SKM-1 (cell line): ENCODE results near the gene ABCD4.
"Not testable (repeated sequence)": the region's sequence is repeated elsewhere in the genome, so short reads cannot be mapped to it uniquely, and the experiment has no call there.

Source experiments
- DNase-seq: peaks from one replicate; lab custom pipeline; 2025; ENCODE audit not compliant: unreplicated experiment; lab: John Stamatoyannopoulos, UW

Gene ABCD4

GRCh38 chr14:74302634-74303569 is at the start of gene ABCD4:
Gene ABCD4 (minus strand): TSS chr14:74302934. CDS start chr14:74302912, 22 bp downstream.
- peak; percentile 59 for DNase-seq

DNA sequence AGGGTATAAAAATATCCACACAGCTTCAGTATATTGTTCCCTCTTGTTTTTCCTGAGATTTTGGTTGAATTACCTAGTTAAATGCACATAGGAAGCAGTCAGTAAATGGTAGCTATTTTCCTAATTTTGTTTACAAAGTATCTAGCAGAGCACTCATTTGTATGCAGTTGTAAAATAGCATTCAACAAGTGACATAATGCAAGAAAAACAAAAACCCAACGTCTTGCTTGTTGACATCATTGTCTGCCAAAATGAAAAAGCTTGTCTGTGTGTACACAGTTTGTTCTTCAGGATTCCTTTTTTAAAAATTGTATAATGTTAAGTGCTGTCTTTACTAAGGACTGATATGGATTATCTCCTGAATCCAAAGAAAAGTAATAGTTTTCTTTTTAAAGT is 48.2 kb upstream of the ABCD4 start:
- DNase-seq, result no peak

- DNase-seq, result no peak
Measured at GRCh38 chr14:74350211-74350927, 47.6 kb upstream of the ABCD4 start.

DNA sequence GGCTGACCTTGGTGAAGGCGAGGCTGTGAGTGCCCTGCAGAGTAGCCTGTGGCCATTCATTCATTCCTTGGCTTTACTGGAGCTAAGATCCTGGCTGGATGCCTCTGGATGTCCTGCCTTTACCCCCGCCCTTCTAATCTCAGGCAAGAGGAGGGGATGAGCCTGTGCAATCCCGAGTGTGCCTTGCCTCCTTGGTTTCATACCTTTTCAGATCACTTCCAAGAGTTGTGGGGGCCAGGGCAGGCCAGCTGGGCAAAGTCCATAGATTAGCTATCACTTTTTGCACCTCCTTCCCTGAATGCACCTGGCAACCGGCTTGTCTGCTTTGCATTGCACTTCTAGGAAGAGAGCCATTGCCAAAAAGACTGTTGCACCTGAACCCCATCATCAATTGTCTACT is 47.0 kb upstream of the ABCD4 start:
- DNase-seq, result no peak

DNA sequence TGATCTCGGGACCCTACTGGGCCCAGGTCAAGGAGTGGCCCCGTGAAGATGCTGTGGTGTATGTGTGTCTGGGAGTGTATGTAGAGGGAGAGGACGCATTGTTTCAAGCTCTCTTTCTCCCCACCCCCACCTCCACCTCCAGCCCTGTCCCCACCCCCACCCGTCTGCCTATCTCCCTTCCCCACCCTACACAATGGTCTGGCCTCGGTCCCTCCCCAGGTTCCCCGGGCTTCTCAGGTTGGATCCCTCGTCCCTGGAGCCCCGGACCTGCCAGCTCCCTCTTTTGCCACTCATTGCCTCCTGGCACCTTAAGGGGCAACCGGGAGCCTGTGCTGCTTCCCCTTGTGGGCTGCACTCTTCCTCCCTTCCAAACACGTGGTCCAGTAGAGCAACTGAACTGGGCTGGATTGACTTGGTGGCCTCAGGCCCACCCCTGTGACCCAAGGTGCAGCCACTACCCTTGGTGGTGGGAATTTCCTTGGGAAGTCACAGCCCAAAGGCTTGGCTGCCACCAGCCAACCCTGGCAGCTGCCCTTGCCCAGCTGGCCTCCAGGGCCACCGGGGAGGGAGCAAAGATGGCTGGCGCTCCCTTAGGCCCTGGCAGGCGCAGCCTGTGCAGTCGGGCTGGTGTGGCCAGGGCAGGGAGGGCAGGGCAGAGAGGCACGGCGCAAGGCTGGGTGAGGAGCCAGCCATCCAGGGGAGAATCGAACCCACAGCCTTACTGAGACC is 46.2 kb upstream of the ABCD4 start:
- DNase-seq, result no peak

DNA sequence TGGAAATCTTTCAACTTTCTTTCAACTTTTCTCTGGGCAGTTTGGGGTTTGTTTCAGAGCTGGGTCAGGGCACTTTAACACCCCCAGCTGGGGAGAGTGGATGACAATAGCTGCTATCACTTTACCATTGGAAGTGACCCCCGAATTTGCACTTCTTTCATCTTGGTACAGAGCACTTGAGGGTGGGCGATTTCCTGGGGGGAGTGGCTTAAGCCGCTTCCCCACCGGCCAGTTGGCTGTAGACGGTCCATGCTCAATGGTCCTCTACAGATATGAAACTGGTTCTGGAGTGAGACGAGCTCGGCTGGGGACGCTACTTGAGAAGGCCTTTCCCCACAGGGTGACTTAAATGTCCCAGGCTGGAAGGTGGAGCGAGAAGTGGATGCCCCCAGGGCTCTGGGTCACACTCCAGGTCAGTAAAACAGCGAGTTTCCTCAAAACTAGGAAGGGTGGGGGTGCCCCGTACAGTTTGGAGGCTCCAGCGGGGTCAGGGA is 45.6 kb upstream of the ABCD4 start, which contains the start of gene VRTN:
Gene VRTN (plus strand): TSS at position 231 of the 494 bp plus-strand sequence. CDS start 8,313 bp downstream, outside the sequence.
- no peak for DNase-seq

DNA sequence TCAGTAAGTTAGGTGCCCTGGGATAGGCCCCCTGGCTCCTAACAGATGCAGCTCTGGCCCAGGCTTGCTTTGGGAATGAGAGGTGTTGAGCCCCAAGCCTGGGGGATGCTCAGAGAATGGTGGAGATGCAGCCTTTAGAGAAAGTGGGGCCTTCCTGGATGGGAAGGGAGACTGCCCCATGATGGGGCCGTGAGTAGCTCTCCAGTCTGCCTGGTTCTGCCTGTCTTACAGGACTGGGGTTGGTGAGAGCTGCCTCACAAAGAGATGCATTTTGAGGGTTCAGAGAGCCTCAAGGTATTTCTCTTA is 45.0 kb upstream of the ABCD4 start:
- no peak for DNase-seq

DNA sequence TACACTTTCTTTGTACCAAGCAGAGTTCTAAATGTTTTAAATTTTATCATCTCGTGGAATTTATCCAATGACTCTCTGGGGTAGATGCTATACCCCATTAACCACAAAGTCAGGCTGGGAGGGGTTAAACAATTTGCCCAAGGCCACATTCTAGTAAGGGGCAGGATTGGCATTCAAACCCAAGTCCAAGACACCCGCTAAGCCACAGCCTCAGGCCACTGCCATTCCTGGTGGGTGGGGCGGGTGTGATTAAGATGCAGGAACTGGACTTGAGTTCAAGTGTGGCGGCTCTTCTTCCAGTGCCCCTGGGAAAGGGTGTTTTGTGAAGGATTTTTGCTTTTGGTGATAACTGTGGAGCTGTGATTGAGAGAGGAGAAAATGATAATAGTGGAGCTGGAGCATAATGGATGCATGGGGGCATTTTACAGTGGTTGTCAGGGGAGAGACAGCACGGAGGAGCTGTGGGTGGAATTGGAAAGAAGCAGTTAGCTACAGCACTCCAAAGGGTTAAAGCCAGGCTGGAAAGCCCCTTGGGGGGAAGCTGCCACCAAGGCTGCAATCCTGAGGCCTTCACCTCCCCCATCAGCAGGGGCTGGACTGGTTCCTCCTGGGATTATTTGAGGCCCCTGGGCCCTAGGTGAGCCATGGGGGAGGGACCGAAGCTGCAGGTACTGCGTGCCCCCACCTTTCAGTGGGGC is 44.5 kb upstream of the ABCD4 start:
- DNase-seq, result no peak

DNA sequence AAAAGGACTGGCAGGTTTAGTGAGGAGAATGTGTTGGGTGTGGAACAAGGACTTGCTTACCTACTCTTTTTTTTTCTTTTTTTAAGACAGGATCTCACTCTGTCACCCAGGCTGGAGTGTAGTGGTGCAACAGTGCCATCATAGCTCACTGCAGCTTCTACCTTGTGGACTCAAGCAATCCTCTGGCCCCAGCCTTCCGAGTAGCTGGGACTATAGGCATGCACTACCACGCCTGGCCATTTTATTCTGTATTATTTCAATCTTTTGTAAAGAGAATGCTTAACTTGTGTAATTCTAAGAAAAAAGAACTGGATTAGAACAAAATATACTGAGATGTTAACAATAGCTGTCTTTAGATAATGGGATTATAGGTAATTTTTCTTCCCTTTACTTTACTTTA is 43.6 kb upstream of the ABCD4 start:
- no peak for DNase-seq

GRCh38 chr14:74333909-74334308 is 31.2 kb upstream of the ABCD4 start:
- no peak for DNase-seq

- DNase-seq, result not testable (repeated sequence)
Measured at GRCh38 chr14:74329950-74330552, 27.3 kb upstream of the ABCD4 start.

DNA sequence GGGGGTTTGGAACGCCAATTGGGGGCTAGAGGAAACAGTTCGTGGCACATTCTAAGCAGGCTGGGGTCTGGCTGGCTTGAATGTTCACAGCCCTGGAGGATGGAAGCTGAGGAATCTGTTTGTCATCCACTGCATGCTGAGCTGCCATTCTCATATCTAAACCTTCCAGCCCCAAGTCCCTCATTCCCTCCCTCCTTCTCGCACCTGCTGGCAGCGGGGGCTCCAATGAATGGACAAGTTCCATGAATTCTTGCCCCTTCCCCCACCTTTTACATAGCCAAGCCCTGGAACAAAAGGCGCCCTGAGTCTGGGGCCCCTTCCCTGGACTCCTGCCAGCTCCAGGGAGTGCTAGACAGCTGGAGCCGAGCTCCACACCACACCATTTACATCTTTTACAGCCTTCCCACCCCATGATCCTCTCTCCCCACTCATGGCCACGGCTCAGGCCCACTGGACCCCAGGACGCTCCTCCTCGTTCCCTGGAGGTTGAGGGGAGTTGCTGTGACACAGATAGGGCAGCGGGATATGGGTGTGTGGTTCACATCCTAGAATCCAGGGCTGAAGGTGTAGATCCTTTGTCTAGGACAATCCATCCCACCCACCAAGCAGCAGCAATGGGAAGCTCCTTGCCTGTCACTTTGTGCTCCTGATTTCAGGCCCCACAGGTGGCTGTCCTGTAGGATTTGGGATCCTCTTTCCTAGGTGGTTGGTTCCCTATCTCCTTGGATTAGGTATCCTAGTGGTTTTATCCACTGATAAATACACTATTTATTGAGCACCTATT is 23.8 kb upstream of the ABCD4 start:
- DNase-seq, result no peak

- no peak for DNase-seq
Measured at GRCh38 chr14:74325446-74325845, 22.7 kb upstream of the ABCD4 start.

- no peak for DNase-seq
Measured at GRCh38 chr14:74324931-74325361, 22.2 kb upstream of the ABCD4 start.

DNA sequence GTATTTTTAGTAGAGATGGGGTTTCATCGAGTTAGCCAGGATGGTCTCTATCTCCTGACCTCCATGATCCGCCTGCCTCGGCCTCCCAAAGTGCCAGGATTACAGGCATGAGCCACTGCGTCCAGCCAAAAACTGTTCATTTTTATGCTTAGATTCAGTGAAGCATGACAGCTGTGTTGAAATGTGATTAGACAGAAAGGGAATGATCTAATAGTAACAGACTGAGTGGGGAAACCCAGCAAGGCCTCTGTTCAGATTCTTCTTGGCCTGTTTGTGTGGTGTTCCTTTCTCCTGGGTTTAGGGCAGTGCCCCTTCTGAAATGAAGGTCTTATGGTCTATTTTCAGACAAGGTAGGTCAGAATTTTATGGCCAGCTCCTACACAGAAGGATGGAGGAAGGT is 11.8 kb upstream of the ABCD4 start:
- no peak for DNase-seq

DNA sequence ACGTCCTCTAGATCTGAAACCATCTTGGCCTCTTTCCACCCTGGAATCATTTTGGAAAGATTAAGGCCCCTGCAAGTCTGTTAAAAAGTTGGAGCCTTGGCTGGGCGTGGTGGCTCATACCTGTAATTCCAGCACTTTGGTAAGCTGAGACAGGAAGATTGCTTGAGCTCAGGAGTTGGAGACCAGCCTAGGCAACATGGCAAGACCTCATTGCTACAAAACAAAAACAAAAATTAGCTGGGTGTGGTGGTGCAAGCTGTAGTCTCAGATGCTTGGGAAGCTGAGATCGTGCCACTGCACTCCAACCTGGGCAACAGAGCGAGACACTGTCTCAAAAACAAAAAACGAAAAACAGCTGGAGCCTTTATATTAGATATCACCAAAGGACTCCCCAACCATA is 10.9 kb upstream of the ABCD4 start:
- no peak for DNase-seq

DNA sequence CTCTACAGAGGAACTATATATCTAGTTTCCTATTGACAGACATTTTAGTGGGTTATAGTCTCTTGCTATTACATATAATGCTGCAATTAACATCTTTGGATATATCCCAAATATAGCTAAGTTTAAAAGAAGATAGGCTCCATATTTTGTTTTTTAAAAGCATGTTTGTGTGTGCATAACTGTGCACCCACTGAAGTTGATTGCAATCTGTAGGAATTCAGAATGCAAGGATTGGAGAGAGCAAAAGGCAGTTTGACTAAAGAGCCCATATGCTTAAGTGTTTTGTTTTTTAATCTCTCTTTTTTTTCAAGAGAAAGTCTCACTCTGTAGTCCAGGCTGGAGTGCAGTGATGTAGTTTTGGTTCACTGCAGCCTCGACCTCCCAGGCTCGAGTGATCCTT is 9.4 kb upstream of the ABCD4 start:
- no peak for DNase-seq

DNA sequence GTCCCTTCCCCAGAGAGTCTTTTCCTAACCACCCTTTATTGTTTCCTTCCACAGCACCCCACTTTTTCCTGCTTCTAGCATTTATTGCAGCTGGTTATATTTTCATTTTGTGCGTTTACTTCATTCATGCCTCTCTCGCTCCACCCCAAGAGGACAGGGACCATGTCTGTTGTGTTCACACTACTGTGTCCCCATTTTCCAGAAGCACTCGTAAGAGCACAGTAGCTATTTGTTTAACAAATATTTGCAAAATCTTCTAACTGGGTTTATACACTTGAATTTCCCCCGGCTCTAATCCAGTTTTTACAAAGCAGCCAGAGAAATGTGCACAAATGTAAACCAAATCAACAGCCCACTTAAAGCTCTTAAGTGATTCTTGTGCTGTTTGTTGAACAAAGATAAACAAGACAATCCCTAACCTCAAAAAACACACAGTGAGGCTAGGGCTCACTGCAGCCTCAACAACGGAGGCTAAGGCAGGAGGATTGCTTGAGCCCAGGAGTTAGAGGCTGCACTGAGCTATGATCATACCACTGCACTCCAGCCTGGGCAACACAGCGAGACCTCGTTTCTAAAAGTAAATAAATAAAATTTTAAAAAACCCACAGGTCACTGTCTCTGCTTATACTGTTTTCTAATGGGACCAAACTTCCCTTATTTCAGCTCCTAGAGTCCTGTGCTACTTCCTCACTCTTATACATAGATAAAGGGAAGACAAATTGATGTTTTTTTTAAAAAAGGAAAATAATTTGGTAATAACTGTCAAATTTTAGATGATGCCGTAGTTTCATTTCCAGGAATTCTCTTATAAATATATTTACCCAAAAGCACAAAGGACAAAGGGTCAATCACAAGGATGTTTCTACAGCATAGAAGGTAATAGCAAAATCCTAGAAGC is 6.6 kb upstream of the ABCD4 start:
- DNase-seq, result no peak

- DNase-seq, result no peak
Measured at GRCh38 chr14:74308695-74309094, 6.0 kb upstream of the ABCD4 start.
